ENCODE data around the gene ZDHHC1.

Gene ZDHHC1

DNA sequence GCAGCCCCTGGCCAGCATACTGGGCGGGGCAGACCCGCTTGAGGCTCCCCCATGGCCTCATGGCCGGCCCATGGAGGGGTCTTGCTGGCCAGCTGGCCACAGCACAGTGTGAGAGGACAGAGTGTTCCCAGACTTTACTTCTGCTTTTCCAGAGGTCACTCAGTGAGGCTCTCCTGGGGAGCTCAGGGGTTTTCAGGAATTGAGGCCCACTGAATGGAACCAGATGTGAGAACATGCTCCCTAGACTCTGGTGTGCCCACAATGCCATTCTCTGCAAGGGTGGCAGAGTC, 43.5 kb upstream of the ZDHHC1 start:
- Histone ChIP-seq H3K79me2 (ENCODE audit: low read length) (peaks cover 8% of the 10 kb centered on the region; the same call in 1 of the 2 replicates), H3K4me3 (ENCODE audit: low read length) (no peak overlapping the region), H3K4me1 (ENCODE audit: low read length) (peaks cover 9% of the 10 kb centered on the region), H3K36me3 (replicated peaks; ENCODE audit: low read depth, low read length) (no peaks in the 10 kb centered on the region), H3K27me3 (ENCODE audit: low read depth, low read length) (no peaks in the 10 kb centered on the region), H4K20me1 (ENCODE audit: insufficient read depth, low read length) (peaks cover 71% of the 10 kb centered on the region), H3K27ac (ENCODE audit: low read length) (no peak overlapping the region), H3K4me2 (ENCODE audit: low read length) (no peak overlapping the region), H2AFZ (ENCODE audit: low read depth, low read length) (no peak overlapping the region), H3K9me3 (ENCODE audit: insufficient read depth, low read length) (no peaks in the 10 kb centered on the region), H3K9ac (ENCODE audit: low read length) (no peak overlapping the region)
- no peak for TF ChIP-seq EZH2phosphoT487 (IDR thresholded peaks at IDR 0.05; ENCODE audit: low read depth)
- TF ChIP-seq, protein P1, sequence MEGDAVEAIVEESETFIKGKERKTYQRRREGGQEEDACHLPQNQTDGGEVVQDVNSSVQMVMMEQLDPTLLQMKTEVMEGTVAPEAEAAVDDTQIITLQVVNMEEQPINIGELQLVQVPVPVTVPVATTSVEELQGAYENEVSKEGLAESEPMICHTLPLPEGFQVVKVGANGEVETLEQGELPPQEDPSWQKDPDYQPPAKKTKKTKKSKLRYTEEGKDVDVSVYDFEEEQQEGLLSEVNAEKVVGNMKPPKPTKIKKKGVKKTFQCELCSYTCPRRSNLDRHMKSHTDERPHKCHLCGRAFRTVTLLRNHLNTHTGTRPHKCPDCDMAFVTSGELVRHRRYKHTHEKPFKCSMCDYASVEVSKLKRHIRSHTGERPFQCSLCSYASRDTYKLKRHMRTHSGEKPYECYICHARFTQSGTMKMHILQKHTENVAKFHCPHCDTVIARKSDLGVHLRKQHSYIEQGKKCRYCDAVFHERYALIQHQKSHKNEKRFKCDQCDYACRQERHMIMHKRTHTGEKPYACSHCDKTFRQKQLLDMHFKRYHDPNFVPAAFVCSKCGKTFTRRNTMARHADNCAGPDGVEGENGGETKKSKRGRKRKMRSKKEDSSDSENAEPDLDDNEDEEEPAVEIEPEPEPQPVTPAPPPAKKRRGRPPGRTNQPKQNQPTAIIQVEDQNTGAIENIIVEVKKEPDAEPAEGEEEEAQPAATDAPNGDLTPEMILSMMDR (IDR thresholded peaks at IDR 0.05; ENCODE audit: low read depth, low read length) = no peak

DNA sequence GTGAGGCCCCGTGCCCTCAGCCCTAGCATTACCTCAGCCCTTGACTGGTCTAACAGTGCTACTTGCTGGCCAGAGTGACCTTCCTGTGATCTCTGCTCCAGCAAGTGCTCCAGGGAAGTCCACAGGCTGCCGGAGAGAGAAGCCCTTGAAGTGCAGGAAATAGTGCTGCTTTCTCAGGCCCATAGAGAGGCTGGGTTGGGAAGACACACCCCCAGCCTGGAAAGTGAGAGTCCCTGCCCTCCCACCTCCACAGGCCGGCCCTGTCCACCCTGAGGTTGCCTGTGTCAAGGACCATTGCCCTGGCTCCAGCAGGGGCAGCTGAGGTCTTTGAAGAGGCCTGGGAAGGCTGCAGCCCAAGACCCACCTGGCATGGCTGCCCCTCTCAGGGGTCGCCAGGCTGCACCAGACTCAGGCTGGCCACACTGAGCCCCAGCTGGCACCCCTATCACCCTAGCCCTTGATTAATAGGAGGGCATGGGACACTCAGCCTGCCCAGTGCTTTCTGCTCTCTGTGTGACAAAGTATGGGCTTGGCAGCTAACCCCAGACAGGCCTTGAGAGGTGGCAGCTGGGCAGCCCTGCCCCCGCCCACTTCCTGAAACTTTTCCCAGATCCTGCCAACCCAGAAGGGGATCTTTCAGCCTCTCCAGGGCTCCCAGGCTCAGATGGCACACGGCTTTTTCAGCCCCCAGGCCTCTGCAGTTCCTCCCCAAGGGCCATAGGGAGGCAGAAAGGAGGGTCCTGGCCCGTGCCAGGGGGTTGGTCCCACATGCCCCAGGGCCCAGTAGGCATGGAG, 43.0 kb upstream of the ZDHHC1 start:
- H3K9me3 ChIP-seq (ENCODE audit: insufficient read depth, low read length) = no peaks in the 10 kb centered on the region
- 0 out of 2 replicates have a peak, but pooled peaks cover 2% of the 10 kb centered on the region for H3K79me2 ChIP-seq (ENCODE audit: low read length)
- H3K27ac ChIP-seq (ENCODE audit: low read length) = no peak overlapping the region
- no peaks in the 10 kb centered on the region for H3K36me3 ChIP-seq (replicated peaks; ENCODE audit: low read depth, low read length)
- no peak overlapping the region for H2AFZ ChIP-seq (ENCODE audit: low read depth, low read length)
- TF ChIP-seq, protein P1 (IDR thresholded peaks at IDR 0.05; ENCODE audit: low read depth, low read length) = no peak
- TF ChIP-seq EZH2phosphoT487 (IDR thresholded peaks at IDR 0.05; ENCODE audit: low read depth) = no peak
- H3K4me1 ChIP-seq (ENCODE audit: low read length) = peaks cover 9% of the 10 kb centered on the region
- no peak overlapping the region for H3K4me3 ChIP-seq (ENCODE audit: low read length)
- no peaks in the 10 kb centered on the region for H3K27me3 ChIP-seq (ENCODE audit: low read depth, low read length)
- H3K9ac ChIP-seq (ENCODE audit: low read length) = no peak overlapping the region
- no peak overlapping the region for H3K4me2 ChIP-seq (ENCODE audit: low read length)
- peaks cover 66% of the 10 kb centered on the region for H4K20me1 ChIP-seq (ENCODE audit: insufficient read depth, low read length)

DNA sequence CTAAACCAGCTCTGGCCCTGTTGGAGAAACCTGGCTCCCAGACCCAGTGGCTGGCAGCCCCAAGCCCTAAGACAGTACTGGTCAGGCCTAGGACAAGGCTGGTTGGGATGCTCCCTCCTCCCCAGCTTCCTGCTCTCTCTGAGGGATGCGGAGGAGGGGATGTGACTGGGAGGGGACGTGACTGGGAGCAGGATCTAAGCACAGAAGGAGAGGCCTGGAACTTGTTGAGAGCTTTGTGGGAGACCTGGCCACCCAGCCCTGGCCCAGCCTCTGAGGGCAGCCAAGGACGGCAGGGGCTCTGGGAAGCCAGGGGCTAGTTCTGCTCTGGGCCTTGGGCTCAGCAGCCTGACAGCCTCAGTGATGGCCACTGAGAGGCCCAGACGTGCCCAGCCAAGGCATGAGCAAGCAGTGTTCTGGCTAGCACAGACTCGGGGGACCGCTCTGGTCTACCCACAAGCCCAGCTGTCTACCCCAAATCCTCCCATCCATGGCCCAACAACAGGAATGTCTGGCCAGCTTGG, 41.9 kb upstream of the ZDHHC1 start:
- Histone ChIP-seq H3K4me3 (ENCODE audit: low read length) (no peak overlapping the region), H2AFZ (ENCODE audit: low read depth, low read length) (no peak overlapping the region), H3K4me1 (ENCODE audit: low read length) (peaks cover 9% of the 10 kb centered on the region), H3K36me3 (replicated peaks; ENCODE audit: low read depth, low read length) (no peaks in the 10 kb centered on the region), H3K4me2 (ENCODE audit: low read length) (no peak overlapping the region), H3K79me2 (ENCODE audit: low read length) (no peaks in the 10 kb centered on the region), H3K9me3 (ENCODE audit: insufficient read depth, low read length) (no peaks in the 10 kb centered on the region), H3K27ac (ENCODE audit: low read length) (no peak overlapping the region), H3K9ac (ENCODE audit: low read length) (no peak overlapping the region), H3K27me3 (ENCODE audit: low read depth, low read length) (no peaks in the 10 kb centered on the region), H4K20me1 (ENCODE audit: insufficient read depth, low read length) (peaks cover 64% of the 10 kb centered on the region)
- TF ChIP-seq, protein P1 (IDR thresholded peaks at IDR 0.05; ENCODE audit: low read depth, low read length) = no peak
- TF ChIP-seq EZH2phosphoT487 (IDR thresholded peaks at IDR 0.05; ENCODE audit: low read depth) = no peak

DNA sequence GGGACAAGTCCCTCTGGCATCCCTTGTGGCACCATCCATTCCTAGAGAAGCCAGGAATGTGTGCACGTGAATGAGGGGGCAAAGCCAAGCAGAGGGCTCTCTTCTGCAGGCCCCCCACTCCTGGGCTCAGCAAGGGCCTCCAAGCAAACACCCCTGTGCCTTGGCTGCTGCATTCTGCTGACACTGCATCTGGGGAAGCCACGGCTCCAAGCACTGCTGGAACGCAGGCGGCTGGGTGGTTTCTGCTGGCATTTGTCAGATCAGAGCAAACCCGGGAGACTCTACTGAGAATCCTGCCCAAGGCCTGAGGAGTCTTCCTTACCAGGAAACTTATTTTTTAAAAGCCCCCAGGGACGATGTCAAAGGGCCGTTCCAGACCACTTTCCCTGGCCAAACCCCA, 41.3 kb upstream of the ZDHHC1 start:
- Histone ChIP-seq H3K36me3 (replicated peaks; ENCODE audit: low read depth, low read length) (no peaks in the 10 kb centered on the region), H3K4me1 (ENCODE audit: low read length) (peaks cover 9% of the 10 kb centered on the region), H3K79me2 (ENCODE audit: low read length) (no peaks in the 10 kb centered on the region), H3K27ac (ENCODE audit: low read length) (no peak overlapping the region), H3K4me2 (ENCODE audit: low read length) (no peak overlapping the region), H3K9ac (ENCODE audit: low read length) (no peak overlapping the region), H3K4me3 (ENCODE audit: low read length) (no peak overlapping the region), H3K27me3 (ENCODE audit: low read depth, low read length) (no peaks in the 10 kb centered on the region), H2AFZ (ENCODE audit: low read depth, low read length) (no peak overlapping the region), H4K20me1 (ENCODE audit: insufficient read depth, low read length) (peaks cover 64% of the 10 kb centered on the region), H3K9me3 (ENCODE audit: insufficient read depth, low read length) (no peaks in the 10 kb centered on the region)
- TF ChIP-seq, protein P1 (IDR thresholded peaks at IDR 0.05; ENCODE audit: low read depth, low read length) = no peak
- TF ChIP-seq EZH2phosphoT487 (IDR thresholded peaks at IDR 0.05; ENCODE audit: low read depth) = no peak

Data from OCI-LY3 (cell line).